T follicular helper cell (primary cell): ENCODE results near the gene EDDM3A.
"Not testable (repeated sequence)": the region's sequence is repeated elsewhere in the genome, so short reads cannot be mapped to it uniquely, and the experiment has no call there.

Experiments used
- DNase-seq: peaks from one replicate; pipeline ENCODE4 v3.0.0-alpha.2; 2020; ENCODE audit warnings: low read depth

The EDDM3A gene

GRCh38 chr14:20733684-20734429 lies 11.8 kb upstream of the EDDM3A start:
- DNase-seq, result no peak

DNA sequence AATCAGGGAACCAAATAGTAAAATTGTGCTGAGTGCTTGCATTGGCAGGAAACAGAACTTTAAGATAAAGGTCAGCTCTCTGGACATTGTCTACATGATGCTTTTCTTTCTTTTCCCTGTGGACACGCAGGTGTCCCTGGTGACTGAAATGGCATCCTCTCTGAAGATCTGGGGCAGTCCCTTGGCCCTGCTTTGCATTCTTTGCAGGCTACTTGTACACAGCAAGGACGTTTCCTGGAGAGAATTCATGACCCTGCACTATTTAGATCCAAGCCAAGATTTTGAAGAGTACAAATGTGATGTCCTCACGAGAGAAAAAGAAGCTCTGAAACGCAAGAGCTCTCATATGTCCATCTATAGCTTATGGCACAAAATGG lies 11.3 kb upstream of the EDDM3A start:
- no peak for DNase-seq

DNA sequence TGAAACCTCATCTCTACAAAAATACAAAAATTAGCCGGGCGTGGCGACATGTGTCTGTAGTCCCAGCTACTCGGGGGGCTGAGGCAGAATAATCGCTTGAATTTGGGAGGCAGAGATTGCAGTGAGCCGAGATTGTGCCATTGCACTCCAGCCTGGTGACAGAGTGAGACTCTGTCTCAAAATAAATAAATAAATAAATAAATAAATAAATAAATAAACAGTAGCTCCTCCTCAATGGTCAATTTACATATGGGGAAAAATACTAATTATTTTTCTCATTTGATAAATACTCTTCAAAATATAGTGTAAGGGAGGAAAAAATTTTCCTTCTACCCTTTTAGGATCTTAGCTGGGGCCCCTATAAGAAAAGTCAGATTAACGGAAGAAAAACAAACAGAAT lies 7.4 kb upstream of the EDDM3A start:
- not testable (repeated sequence) for DNase-seq

DNA sequence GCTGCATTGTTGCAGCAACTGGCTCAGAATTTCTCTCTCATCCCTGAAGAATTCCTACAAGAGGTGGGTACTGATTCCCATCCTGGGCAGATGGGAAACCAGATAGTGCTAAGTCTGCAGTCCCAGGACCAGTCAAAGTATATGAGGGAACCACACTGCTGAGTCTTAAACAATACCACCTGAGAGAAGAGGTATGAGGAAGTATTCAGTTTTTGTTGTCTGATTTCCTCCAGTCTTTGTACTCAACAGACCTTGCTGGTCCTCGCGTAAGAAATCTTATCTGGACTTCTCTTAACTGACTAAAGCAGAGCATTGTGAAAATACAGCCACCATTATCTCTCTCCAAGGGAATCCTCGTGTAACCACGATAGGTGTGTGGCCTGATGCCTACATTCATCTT lies 3.6 kb upstream of the EDDM3A start:
- DNase-seq, result no peak

DNA sequence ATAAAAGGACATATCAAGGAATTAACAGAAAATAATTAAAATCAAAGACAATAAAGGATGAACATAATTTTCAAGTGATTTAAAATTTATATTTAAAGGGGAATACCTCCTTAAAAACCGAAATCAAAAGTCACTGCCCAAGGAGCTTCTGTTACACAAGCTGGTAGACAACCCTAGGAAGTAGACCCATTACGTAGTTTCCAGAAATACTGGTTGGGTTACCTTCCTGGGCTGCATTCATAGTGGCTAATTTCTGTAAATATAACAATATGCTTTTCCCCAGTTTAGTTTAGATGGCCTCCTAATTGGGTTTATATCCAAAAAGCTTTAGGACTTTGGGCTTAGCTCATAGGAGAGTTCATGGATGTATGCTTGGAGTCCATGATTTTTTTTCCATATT lies 2.1 kb upstream of the EDDM3A start:
- DNase-seq, result no peak

- DNase-seq, result no peak
Measured at GRCh38 chr14:20746566-20746965, 879 bp downstream of the EDDM3A start.

- no peak for DNase-seq
Measured at GRCh38 chr14:20748439-20748838, 2.8 kb downstream of the EDDM3A start.

- DNase-seq, result no peak
Measured at GRCh38 chr14:20750194-20750593, 4.5 kb downstream of the EDDM3A start.

- no peak for DNase-seq
Measured at GRCh38 chr14:20751963-20752562, 6.4 kb downstream of the EDDM3A start.

GRCh38 chr14:20754308-20754707 lies 8.6 kb downstream of the EDDM3A start:
- no peak for DNase-seq

- DNase-seq, result no peak
Measured at GRCh38 chr14:20755037-20755436, 9.3 kb downstream of the EDDM3A start.

- DNase-seq, result peak; percentile 4
Measured at GRCh38 chr14:20757965-20758364, 12.3 kb downstream of the EDDM3A start.

- not testable (repeated sequence) for DNase-seq
Measured at GRCh38 chr14:20759465-20759864, 13.8 kb downstream of the EDDM3A start.

- DNase-seq, result no peak
Measured at GRCh38 chr14:20760950-20761349, 15.3 kb downstream of the EDDM3A start.

DNA sequence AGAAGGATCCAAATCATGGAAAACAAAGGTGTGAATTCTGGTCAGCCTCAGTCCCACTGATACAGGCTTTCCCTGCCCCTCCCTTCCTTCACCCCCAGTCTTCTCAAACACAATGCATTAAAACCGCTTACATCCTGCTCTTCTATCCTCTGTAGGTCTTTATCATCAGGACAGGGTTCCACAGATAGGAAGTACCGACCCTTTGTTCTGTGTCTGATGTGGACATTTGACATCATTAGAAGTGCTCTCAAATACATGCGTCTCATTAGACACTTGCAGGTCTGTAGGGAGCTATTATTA lies 22.9 kb downstream of the EDDM3A start:
- no peak for DNase-seq

GRCh38 chr14:20769421-20769820 lies 23.7 kb downstream of the EDDM3A start:
- no peak for DNase-seq

DNA sequence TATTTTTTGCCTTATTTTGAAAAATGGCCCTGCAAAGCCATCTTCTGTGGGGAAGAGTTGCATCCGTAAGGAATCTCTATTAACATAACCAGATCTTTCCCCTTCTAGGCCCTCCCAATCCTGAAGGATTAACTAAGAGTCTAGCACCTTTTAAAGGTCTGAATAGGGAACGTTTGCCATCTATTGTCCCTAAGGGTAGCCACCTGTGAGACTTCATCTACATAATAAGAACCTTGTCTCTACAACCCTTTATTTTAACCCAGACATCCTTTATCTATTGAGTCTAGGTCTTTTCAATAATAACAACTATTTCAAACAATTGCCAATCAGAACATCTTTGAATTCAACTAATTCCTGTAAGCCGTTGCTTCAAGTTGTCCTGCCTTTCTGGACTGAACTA lies 27.0 kb downstream of the EDDM3A start:
- no peak for DNase-seq

DNA sequence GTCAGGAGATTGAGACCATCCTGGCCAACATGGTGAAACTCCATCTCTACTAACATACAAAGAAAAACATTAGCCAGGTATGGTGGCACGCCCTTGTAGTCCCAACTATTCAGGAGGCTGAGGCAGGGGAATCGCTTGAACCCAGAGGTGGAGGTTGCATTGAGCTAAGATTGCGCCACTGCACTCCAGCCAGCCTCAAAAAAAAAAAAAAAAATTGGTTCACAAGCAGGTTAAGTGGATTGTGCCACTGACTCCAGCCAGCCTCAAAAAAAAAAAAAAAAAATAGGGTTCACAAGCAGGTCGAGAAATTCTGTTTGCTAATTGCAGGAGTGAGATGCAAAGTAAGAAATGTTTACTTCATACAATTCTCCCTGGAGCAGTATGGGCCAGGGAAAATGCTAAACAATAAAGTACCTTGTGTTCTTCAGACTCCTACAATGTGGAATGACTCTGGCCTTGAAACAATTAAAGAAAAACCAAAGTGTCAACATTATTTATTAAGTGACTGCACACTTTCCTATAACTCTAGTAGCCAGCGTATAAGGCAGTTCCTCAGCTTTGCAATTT lies 28.7 kb downstream of the EDDM3A start:
- DNase-seq, result no peak

DNA sequence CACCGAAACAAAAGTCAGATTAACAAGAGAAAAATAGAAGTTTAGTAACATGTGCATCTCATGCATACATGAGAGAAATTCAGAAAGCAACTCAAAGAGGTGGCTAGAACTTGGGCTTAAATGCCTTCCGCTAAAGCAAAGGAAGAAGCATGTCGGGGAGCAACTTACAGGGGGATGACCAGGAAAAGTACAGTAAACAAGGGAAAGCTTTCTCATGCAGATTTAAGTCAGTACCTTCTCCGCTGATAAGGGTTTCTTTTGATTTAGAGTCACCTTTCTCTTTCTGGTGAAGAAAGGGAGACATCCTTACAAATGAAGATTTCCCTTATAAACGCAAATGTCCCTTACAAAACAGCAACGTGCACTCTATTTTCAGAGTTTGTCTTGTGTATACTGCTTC lies 29.4 kb downstream of the EDDM3A start:
- no peak for DNase-seq

DNA sequence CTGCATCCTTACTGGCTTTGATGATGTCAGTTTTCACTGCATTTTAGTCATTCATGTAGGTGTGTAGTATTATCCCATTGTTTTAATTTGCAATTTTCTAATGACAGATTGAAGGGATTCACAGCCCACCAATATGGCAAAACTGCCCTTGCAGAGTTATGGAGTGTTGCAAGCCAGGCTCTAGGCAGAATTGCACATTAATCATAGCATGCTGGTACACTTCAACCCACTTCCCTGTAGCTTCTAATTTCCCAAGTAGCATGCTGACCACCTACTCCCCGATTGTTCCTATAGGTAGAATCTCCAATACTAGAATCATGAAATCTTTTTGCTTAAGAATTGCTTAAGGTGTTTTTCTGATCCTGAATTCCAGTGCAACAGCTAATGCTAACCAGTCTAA lies 30.2 kb downstream of the EDDM3A start:
- no peak for DNase-seq

DNA sequence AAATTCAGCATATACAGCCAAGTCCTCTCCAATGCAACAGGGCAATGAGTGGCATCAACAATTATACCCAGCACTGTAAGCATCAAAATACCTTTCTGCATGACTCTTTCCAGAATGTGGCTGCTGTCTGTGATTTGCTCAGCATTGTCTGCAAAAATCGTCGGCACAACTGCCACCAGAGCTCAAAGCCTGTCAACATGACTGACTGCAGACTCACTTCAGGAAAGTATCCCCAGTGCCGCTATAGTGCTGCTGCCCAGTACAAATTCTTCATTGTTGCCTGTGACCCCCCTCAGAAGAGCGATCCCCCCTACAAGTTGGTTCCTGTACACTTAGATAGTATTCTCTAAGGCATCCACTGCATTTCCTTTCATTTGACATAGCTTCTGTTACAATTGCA lies 36.1 kb downstream of the EDDM3A start:
- no peak for DNase-seq

DNA sequence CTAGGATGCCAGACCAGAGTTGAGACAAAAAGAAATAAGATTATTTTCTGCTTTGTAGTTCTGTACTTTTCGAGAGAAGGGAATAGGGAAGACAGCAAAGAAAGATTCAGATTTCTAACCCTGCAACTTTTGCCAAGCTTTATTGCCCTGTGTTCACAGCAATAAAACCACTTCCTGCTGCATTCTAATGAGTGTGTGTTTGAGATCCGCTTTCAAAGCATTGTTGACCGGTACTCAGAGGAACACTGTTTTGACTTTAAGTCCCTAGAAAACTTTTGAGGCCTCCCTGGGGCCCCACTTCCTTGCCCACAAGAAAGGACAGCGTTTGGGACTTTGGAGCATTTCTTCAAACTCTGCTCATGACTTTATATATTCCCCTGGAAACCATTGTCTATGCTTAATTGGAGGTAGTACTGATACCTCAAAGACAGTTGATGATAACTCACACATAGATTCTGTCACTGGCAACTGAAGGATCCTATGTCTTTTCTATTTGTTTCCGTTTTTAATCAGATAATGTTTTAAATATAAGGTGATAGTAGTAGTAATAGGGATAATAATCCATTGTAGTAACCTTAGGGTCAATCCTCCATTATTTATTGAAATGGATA lies 36.7 kb downstream of the EDDM3A start:
- no peak for DNase-seq

DNA sequence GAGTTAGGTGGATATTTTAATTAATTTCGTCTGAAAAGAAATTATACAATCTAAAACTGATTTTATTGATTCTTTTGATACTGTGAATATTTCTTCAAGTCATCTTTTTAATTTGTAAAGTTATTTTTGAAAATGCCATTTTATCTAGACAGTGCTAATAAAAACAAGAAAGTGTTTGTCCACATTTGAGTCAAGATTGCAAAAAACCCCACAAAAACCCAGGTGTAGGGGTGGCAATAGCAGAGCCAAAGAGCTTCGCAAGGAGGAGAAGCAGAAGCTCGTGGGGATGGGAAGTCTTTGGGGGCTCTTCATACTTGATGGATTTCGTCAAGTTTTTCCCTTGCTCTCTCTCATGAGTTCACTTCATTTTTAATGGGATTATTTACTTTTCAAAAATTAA lies 41.3 kb downstream of the EDDM3A start:
- DNase-seq, result no peak
